ENCODE results near the gene E2F4. TPM values are rescaled to one million over a fixed set of nuclear protein-coding genes. Genes with fewer than 3 reads are reported as not detected.

E2F4 gene
- total and polyA plus RNA-seq, 10 of the 15 experiments (the other 5 are each of a cell fraction or from before 2014, with no cell fraction given): 11.7 to 132 (median 95.9) TPM

- TF ChIP-seq CEBPZ (IDR thresholded peaks at IDR 0.05; ENCODE audit: low read depth, low read length) (no peak), NBN (IDR thresholded peaks at IDR 0.05) (no peak)
These were observed 44.4 kb upstream of the E2F4 start (continued) for GRCh38 chr16:67147437-67148140.

GRCh38 chr16:67148221-67148620, 43.7 kb upstream of the E2F4 start:
- ATAC-seq: no peak
- no peaks in the 10 kb centered on the region for H4K20me1 ChIP-seq (ENCODE audit: control insufficient read depth, insufficient read depth)
- BruUV-seq (replicated peaks): no TSS peak
- in situ Hi-C loops (cut with MboI): no loop called here
- no peaks in the 10 kb centered on the region for H3K27me3 ChIP-seq (replicated peaks in 1 of 2; ENCODE audit: control insufficient read depth in 2 of 2, insufficient read depth in 2 of 2, low read length in 1 of 2)
- 100% methylated on average over 2 of the region's 2 CpGs for WGBS (ENCODE audit: insufficient coverage, insufficient replicate concordance, low lambda C conversion rate, missing lambda C conversion rate)
- H3K79me2 ChIP-seq (ENCODE audit: control insufficient read depth, insufficient read depth, low read length): no peaks in the 10 kb centered on the region
- H3K27ac ChIP-seq (ENCODE audit: control insufficient read depth, insufficient read depth): no peak overlapping the region
- no peak overlapping the region for H2AFZ ChIP-seq (ENCODE audit: control insufficient read depth, low read depth, low read length)
- no peak for DNase-seq (ENCODE audit: low read depth, low spot score)
- POLR2A ChIA-PET: no interaction called here
- RAD21 ChIA-PET (ENCODE audit: unreplicated experiment): no interaction called here
- no peak for FAIRE-seq
- H3K9me3 ChIP-seq (replicated peaks; ENCODE audit: control insufficient read depth, insufficient read depth, low read length): no peaks in the 10 kb centered on the region
- H3K4me2 ChIP-seq (ENCODE audit: control insufficient read depth, insufficient read depth): no peak overlapping the region
- no peak overlapping the region for H3K9ac ChIP-seq (ENCODE audit: control insufficient read depth, insufficient read depth, low read length)
- no peaks in the 10 kb centered on the region; the same call in 1 of the 2 replicates for H3K4me1 ChIP-seq (ENCODE audit: control insufficient read depth, insufficient read depth, low read length)
- CTCF ChIA-PET: no interaction called here
- intact Hi-C loops (cut with micrococcal nuclease; ENCODE audit: unreplicated experiment): no loop called here
- SMC1A ChIA-PET (ENCODE audit: uncharacterized antibody, unreplicated experiment): no interaction called here
- H3K36me3 ChIP-seq (ENCODE audit: control insufficient read depth in 2 of 2, insufficient read depth in 2 of 2, low read length in 1 of 2): peaks cover 19 to 23% of the 10 kb centered on the region in 2 experiments; a peak in 3 of 4 replicates
- no peak overlapping the region for H3K4me3 ChIP-seq
- no peak for TF ChIP-seq STAT1 (conservative IDR thresholded peaks at IDR 0.05)
- TF ChIP-seq NFYB (IDR thresholded peaks at IDR 0.05; ENCODE audit: insufficient read depth, low read depth, low read length): no peak
- TF ChIP-seq E2F4 (IDR thresholded peaks at IDR 0.05; ENCODE audit: low read depth, low read length): no peak
- TF ChIP-seq HDAC2 (IDR thresholded peaks at IDR 0.05): no peak
- TF ChIP-seq IRF4 (IDR thresholded peaks at IDR 0.05; ENCODE audit: low read depth, low read length): no peak
- no peak for TF ChIP-seq BCL3 (IDR thresholded peaks at IDR 0.05; ENCODE audit: borderline replicate concordance, insufficient read depth, low read depth, low read length, poor library complexity, severe bottlenecking)
- no peak for TF ChIP-seq POLR2AphosphoS2 (IDR thresholded peaks at IDR 0.05; ENCODE audit: low read depth, low read length)
- no peak for TF ChIP-seq PKNOX1 (IDR thresholded peaks at IDR 0.05)
- no peak for TF ChIP-seq MLLT1 (IDR thresholded peaks at IDR 0.05)
